Panc1 (cell line): ENCODE data around the gene NCKAP5. TPM values are rescaled to one million over a fixed set of nuclear protein-coding genes. Genes with fewer than 3 reads are reported as not detected.

Experiments
- ATAC-seq: fragments of 200-7000 bp; cut with Tn5 transposase; 2 replicates; pipeline ENCODE4 v1.9.1; 2020; ENCODE audit warnings: mild to moderate bottlenecking, moderate library complexity
- BruUV-seq: library from RNA; stranded (reverse); fragments of 400-500 nt; replicated peaks from 2 replicates; lab custom pipeline; 2021; lab: Mats Ljungman, UMichigan
- CTCF ChIA-PET: fragments of 300-600 bp; sonication (Branson Sonifier 250); formaldehyde crosslinking; loops from one replicate; lab custom pipeline; 2022; ENCODE audit warnings: antibody characterized with exemption; lab: Charles Lee
- POLR2A ChIA-PET: fragments of 300-600 bp; sonication (Branson Sonifier 250); formaldehyde crosslinking; loops from one replicate; lab custom pipeline; 2022; ENCODE audit warnings: antibody characterized with exemption; lab: Charles Lee
- DNase-seq: peaks from one replicate; pipeline ENCODE4 v3.0.0-alpha.2; 2010; ENCODE audit warnings: low read depth, low spot score
- H3K27ac ChIP-seq: 2 replicates; pipeline ENCODE4 v1.5.1; 2011; ENCODE audit warnings: mild to moderate bottlenecking, low read length, inconsistent platforms
- H3K27me3 ChIP-seq: fragments of 200-500 bp; sonication (Bioruptor generic); 2 replicates; pipeline ENCODE4 v1.6.0; 2014; ENCODE audit warnings: low read length, inconsistent platforms; ENCODE audit not compliant: control insufficient read depth, insufficient read depth
- H3K36me3 ChIP-seq: fragments of 200-500 bp; sonication (Bioruptor generic); 2 replicates; pipeline ENCODE4 v1.5.1; 2014; ENCODE audit warnings: inconsistent platforms, mild to moderate bottlenecking, low read length, moderate library complexity; ENCODE audit not compliant: control insufficient read depth, insufficient read depth
- H3K4me1 ChIP-seq: 2 replicates; pipeline ENCODE4 v1.5.1; 2011; ENCODE audit warnings: inconsistent platforms, mild to moderate bottlenecking, low read length, moderate library complexity; ENCODE audit not compliant: control insufficient read depth, insufficient read depth
- H3K4me3 ChIP-seq, 2 experiments: 2 replicates each; pipeline ENCODE4 v1.5.1; 2011 to 2012; ENCODE audit warnings: low read depth in 2 of 2, low read length in 2 of 2, mild to moderate bottlenecking in 2 of 2, inconsistent platforms in 1 of 2, moderate library complexity in 1 of 2
- H3K9me3 ChIP-seq: fragments of 200-500 bp; sonication (Bioruptor generic); 2 replicates; pipeline ENCODE4 v1.5.1; 2014; ENCODE audit warnings: low read depth, mild to moderate bottlenecking, inconsistent platforms, low read length, moderate library complexity; ENCODE audit not compliant: control insufficient read depth, insufficient read depth
- CTCF ChIP-seq: fragments of 450-650 bp; IDR thresholded peaks from 2 replicates; pipeline ENCODE4 v1.5.1; 2017; ENCODE audit warnings: mild to moderate bottlenecking
- POLR2AphosphoS5 ChIP-seq: IDR thresholded peaks from 2 replicates; pipeline ENCODE4 v1.6.1; 2012; ENCODE audit warnings: mild to moderate bottlenecking, low read depth, low read length, moderate library complexity
- SIN3A ChIP-seq: IDR thresholded peaks from 2 replicates; pipeline ENCODE4 v1.6.1; 2012; ENCODE audit warnings: low read depth, mild to moderate bottlenecking, low read length, moderate library complexity, borderline replicate concordance; ENCODE audit not compliant: insufficient read depth
- TCF7L2 ChIP-seq: IDR thresholded peaks from 2 replicates; pipeline ENCODE4 v1.6.1; 2011; ENCODE audit warnings: mild to moderate bottlenecking, low read depth, low read length, inconsistent platforms
- in situ Hi-C: cut with HindIII; loops from 2 replicates; pipeline ENCODE4 v1.10.0; 2016; ENCODE audit warnings: low sequenced_read_pairs, low pct_unique_long_range_greater_than_20kb
- intact Hi-C: fragments of 100-400 bp; cut with micrococcal nuclease; formaldehyde crosslinking; loops from one replicate; pipeline ENCODE4 v1.10.0; 2022; ENCODE audit not compliant: unreplicated experiment
- total RNA-seq: library from RNA; stranded (reverse); gene quantifications from one replicate; pipeline ENCODE4 v1.2.1, GENCODE V29; 2021; ENCODE audit not compliant: unreplicated experiment
- TF ChIP-seq, protein P1 (sequence below), 2 experiments: IDR thresholded peaks; 2 replicates each; pipeline ENCODE4 v1.6.1; 2011 to 2012; ENCODE audit warnings: low read depth in 2 of 2, control low read depth in 1 of 2, low read length in 1 of 2, mild to moderate bottlenecking in 1 of 2, moderate library complexity in 1 of 2; ENCODE audit not compliant: insufficient read depth in 1 of 2

The NCKAP5 gene
- total RNA-seq, 1 experiment from 2014 or later, result 0.10 TPM

DNA sequence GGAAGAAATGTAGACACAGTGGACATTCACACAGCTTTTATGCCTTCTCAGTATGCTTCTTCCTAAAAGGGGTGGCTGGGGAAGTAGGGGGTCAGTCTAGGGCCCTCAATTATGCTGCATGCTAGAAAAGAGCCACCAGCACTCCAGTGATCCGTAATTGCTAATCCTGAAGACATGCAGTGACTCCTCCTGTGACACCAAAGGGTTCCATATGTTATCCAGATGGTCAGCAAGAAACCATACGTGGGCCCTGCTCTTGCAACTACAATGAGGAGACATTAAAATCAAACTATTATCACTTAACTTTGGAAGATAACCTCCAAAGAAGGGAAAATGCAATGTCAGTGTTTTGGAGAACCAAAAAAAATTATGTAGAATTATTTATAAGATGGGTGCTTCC is 754.8 kb downstream of the NCKAP5 start:
- no peaks in the 10 kb centered on the region for H3K27me3 ChIP-seq
- POLR2A ChIA-PET, result no interaction called here
- intact Hi-C loops, result no loop called here

DNA sequence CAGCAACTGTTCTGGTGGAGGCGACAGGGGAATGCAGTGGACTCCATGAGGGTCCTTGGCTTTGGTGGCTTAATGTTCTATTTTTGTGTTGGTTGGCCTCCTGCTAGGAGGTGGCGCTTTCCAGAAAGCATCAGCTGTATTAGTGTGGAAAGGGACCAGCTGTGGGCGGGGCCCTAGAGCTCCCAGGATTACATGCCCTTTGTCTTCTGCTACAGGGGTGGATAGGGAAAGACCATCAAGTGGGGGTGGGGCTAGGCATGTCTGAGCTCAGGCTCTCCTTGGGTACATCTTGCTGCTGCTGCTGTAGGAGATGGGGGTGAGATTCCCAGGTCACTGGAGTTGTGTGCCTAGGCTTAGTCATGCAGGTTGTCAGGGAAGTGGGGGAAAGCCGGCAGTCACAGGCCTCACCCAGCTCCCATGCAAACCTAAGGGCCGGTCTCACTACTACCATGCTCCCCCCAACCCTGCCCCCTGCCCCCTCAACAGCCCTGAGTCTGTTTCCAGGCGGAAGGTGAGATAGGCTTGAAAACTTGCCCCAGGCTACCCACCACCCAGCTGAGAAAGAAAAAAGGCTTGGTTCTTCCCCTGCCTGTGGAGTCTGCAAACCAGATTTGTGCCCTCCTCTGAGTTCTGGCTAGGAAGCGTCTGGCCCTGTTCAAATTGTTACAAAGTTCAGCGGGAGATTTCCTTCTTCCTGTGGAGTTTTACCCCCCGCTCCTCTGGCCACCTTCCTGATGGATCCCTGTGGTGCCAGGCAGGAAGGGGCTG is 756.9 kb downstream of the NCKAP5 start:
- intact Hi-C loops (no loop called here), in situ Hi-C loops (no loop called here)

More for the DNA sequence above, 754.8 kb downstream of the NCKAP5 start:
- Histone ChIP-seq H3K9me3 (no peaks in the 10 kb centered on the region), H3K27ac (no peak overlapping the region), H3K4me3 (no peak overlapping the region), H3K4me1 (no peaks in the 10 kb centered on the region), H3K36me3 (no peaks in the 10 kb centered on the region)
- CTCF ChIA-PET, result no interaction called here
- no TSS peak for BruUV-seq
- DNase-seq, result no peak
- ATAC-seq, result no peak
- in situ Hi-C loops, result no loop called here
- TF ChIP-seq CTCF, result no peak
- TF ChIP-seq TCF7L2, result no peak
- TF ChIP-seq POLR2AphosphoS5, result no peak
- TF ChIP-seq SIN3A, result no peak
- TF ChIP-seq, protein P1, sequence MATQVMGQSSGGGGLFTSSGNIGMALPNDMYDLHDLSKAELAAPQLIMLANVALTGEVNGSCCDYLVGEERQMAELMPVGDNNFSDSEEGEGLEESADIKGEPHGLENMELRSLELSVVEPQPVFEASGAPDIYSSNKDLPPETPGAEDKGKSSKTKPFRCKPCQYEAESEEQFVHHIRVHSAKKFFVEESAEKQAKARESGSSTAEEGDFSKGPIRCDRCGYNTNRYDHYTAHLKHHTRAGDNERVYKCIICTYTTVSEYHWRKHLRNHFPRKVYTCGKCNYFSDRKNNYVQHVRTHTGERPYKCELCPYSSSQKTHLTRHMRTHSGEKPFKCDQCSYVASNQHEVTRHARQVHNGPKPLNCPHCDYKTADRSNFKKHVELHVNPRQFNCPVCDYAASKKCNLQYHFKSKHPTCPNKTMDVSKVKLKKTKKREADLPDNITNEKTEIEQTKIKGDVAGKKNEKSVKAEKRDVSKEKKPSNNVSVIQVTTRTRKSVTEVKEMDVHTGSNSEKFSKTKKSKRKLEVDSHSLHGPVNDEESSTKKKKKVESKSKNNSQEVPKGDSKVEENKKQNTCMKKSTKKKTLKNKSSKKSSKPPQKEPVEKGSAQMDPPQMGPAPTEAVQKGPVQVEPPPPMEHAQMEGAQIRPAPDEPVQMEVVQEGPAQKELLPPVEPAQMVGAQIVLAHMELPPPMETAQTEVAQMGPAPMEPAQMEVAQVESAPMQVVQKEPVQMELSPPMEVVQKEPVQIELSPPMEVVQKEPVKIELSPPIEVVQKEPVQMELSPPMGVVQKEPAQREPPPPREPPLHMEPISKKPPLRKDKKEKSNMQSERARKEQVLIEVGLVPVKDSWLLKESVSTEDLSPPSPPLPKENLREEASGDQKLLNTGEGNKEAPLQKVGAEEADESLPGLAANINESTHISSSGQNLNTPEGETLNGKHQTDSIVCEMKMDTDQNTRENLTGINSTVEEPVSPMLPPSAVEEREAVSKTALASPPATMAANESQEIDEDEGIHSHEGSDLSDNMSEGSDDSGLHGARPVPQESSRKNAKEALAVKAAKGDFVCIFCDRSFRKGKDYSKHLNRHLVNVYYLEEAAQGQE (IDR thresholded peaks at IDR 0.05; ENCODE audit: insufficient read depth in 1 of 2, low read depth in 2 of 2, low read length in 1 of 2), result no peak

More for the DNA sequence above, 756.9 kb downstream of the NCKAP5 start:
- no peak for DNase-seq
- H3K4me1 ChIP-seq, result no peaks in the 10 kb centered on the region
- no peak overlapping the region for H3K4me3 ChIP-seq
- ChIA-PET CTCF (no interaction called here), POLR2A (no interaction called here)
- no peak for TF ChIP-seq SIN3A
- TF ChIP-seq, protein P1 (IDR thresholded peaks at IDR 0.05; ENCODE audit: insufficient read depth in 1 of 2, low read depth in 2 of 2, low read length in 1 of 2), result no peak
- TF ChIP-seq CTCF, result no peak
- TF ChIP-seq TCF7L2, result no peak
- TF ChIP-seq POLR2AphosphoS5, result no peak
- H3K27me3 ChIP-seq, result no peaks in the 10 kb centered on the region
- BruUV-seq, result no TSS peak
- no peaks in the 10 kb centered on the region for H3K9me3 ChIP-seq
- no peaks in the 10 kb centered on the region for H3K36me3 ChIP-seq
- H3K27ac ChIP-seq, result no peak overlapping the region
- no peak for ATAC-seq
